Omental fat pad (tissue), 4 donors: Measurements from ENCODE around the gene CELF4. TPM values are rescaled to one million over a fixed set of nuclear protein-coding genes. Genes with fewer than 3 reads are reported as not detected.

Experiments
- ATAC-seq: fragments of 150-250 bp; one replicate; pipeline ENCODE4 v1.9.1; 2016; ENCODE audit warnings: mild to moderate bottlenecking, moderate library complexity; ENCODE audit not compliant: low FRiP score
- DNase-seq: peaks from one replicate; pipeline ENCODE4 v3.0.0-alpha.2; 2019; ENCODE audit warnings: low spot score
- CTCF ChIP-seq, 3 donors: fragments of 450-650 bp; IDR thresholded peaks; one replicate each; pipeline ENCODE4 v1.5.1; 2016 to 2017; ENCODE audit warnings: antibody characterized with exemption in 3 of 3, mild to moderate bottlenecking in 3 of 3, moderate library complexity in 2 of 3
- total RNA-seq, 4 donors: library from RNA; depleted of rRNA; stranded (reverse); fragments of >200 nt; gene quantifications; one replicate each; pipeline ENCODE4 v1.1.0, GENCODE V29; 2016

CELF4 gene
- total RNA-seq, 4 donors from 2014 or later = 0.37 to 0.47 TPM; not detected in 2

DNA sequence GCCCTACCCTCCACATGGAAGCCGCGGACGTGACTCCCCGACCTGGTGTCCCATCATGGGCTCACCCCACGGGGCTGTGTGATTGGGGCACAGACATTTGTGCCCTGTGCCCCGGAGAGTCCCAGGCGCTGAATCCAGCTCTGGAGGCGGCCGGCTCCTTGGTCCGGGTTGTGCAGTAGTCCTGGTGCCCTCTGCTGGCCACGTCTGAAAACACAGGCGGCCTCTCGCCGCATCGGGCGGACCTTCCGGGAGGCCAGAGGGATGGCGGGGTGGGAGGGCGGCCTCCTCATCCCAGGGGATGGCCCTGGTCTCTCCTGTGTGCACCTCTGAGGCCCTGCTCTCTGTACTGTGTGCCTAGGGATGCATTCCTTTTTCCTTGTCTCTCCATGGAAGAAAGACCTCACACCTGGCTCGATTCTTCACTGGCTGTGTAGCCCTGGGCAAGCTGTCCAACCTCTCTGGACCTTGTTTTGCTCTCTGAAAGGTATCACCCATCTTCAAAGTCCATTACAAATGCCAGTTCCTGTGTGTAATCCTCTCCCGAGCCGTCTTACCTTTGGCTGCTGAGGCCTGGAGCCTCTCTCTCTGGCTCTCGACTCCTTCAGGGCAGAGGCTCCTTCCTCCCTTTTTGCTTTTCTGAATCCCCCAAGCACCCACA lies 27.6 kb downstream of the CELF4 start:
- peak in 1 of 3 donors; percentile 74 for TF ChIP-seq CTCF (IDR thresholded peaks at IDR 0.05)
- peak; percentile 59 for ATAC-seq
- peak; percentile 60 for DNase-seq

DNA sequence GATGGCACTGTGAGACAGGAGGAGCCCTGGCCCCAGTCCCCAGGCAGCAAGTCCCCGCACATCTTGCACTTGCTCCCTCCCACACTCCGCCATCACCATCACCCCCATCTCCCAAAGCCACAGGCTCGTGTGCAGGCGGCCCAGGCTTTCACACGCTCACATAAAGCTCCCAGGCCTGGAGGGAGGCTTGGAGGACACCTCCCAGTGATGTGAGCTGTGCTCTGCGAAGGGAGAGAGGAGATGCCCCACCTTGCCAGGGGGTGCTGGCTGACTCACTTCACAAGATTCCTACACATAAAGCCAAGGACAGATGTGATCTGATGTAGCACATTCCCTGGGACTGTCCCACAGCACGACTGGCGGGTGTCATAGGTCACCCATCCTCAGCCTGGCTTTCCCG lies 28.9 kb downstream of the CELF4 start:
- no peak for DNase-seq
- no peak for ATAC-seq
- no peak for TF ChIP-seq CTCF (IDR thresholded peaks at IDR 0.05)

DNA sequence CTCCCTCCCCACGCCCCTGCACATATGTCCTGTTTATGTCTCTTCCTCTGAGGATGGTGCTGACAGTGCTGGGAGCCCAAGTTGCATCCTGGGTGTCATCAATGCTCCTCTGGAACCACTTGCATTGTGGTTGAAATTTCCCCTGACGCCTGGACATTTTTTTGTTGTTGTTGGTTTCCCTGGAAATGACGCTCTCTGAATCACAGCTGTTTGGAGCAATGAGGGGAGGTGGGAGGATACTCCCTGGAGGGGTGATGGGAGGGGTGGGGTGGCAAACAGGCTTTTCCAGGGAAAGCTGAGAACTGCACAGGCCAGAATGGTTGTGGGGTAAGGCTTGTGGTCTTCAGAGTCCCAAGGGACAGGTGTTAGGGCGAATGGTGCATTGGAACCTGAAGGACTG lies 29.6 kb downstream of the CELF4 start:
- no peak for DNase-seq
- TF ChIP-seq CTCF (IDR thresholded peaks at IDR 0.05) = no peak
- ATAC-seq = no peak

- DNase-seq (no peak), ATAC-seq (no peak)
- no peak for TF ChIP-seq CTCF (IDR thresholded peaks at IDR 0.05)
Measured at GRCh38 chr18:37534627-37535026, 31.0 kb downstream of the CELF4 start.

DNA sequence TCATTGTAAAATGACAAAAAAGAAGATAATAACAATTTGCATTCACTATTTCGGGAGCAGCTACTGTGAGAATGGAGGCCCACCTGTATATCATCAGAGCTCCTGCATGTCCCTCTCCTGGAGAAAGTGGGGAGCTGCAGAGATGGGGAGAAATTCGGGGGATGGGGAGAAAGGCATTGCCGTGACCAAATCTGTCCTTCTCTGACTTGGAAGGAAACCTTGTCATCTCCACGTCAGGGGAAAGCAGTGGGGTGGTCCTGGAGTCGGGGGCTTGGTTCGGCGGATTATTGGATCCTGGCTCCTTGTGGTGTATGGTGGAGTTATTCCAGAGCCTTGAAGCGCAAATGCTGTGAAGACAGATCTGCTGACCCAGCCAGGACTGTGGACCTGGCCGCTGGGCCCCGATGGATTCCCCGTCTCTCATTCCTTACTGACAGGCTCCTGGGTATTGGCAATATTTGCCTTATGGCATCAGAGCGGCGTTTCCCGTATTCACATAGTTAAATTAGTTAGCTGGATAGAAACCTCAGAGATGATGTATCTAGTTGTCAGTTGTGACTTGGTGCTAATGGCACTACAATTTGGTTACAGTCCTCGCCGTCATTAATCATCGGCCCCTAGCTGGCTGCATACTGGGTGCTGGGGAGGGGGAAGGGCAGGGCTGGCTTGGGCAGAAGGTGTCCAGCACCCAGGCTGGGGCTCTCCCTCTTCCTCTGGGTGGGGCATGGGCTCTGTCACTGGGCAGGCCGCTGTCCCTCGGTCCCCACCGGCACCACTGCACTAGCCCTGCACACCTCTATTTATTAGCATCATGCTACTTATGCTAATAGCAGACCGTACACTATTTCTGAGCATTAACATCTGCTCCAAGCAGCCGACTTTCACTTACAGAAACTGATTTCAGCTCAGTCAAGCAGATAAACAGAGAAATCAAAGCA lies 31.7 kb downstream of the CELF4 start:
- DNase-seq = no peak
- ATAC-seq = no peak
- TF ChIP-seq CTCF (IDR thresholded peaks at IDR 0.05) = no peak

- no peak for ATAC-seq
- TF ChIP-seq CTCF (IDR thresholded peaks at IDR 0.05) = no peak
- DNase-seq = no peak
Measured at GRCh38 chr18:37532917-37533316, 32.7 kb downstream of the CELF4 start.
